H1 (cell line): ENCODE data around the gene RAB11FIP3. TPM values are rescaled to one million over a fixed set of nuclear protein-coding genes. Genes with fewer than 3 reads are reported as not detected.

Experiments
- CTCF ChIA-PET: fragments of 300-600 bp; sonication (Branson Sonifier 250); formaldehyde crosslinking; loops from one replicate; lab custom pipeline; 2021; ENCODE audit not compliant: partially characterized antibody; lab: Charles Lee
- POLR2A ChIA-PET: fragments of 300-600 bp; sonication (Branson Sonifier 250); formaldehyde crosslinking; loops from one replicate; lab custom pipeline; 2021; ENCODE audit warnings: inconsistent platforms; ENCODE audit not compliant: partially characterized antibody; lab: Charles Lee
- DNase-seq, 2 experiments: peaks; one replicate each; pipeline versions ENCODE4 v3.0.0 to v3.0.0-alpha.2; 2010 to 2022; ENCODE audit warnings: low spot score in 2 of 2, low read depth in 1 of 2, mixed read lengths in 1 of 2
- FAIRE-seq: peaks from 2 replicates; lab custom pipeline; 2011; peaks lifted over from hg19 to GRCh38; lab: Jason Lieb, UNC
- H2AFZ ChIP-seq: 2 replicates; pipeline ENCODE4 v1.8.1; 2012; ENCODE audit warnings: low read length, inconsistent platforms
- H2AK5ac ChIP-seq: 2 replicates; pipeline ENCODE4 v1.6.1; 2013; ENCODE audit warnings: low read depth, low read length
- H2BK120ac ChIP-seq: replicated peaks from 2 replicates; pipeline ENCODE3; 2013; ENCODE audit warnings: low read depth, low read length, inconsistent platforms
- H2BK12ac ChIP-seq: 2 replicates; pipeline ENCODE4 v1.6.1; 2013; ENCODE audit warnings: low read depth, low read length
- H2BK15ac ChIP-seq: 2 replicates; pipeline ENCODE4 v1.6.1; 2013; ENCODE audit warnings: low read length
- H2BK20ac ChIP-seq: 2 replicates; pipeline ENCODE4 v1.6.1; 2013; ENCODE audit warnings: low read length
- H2BK5ac ChIP-seq: 2 replicates; pipeline ENCODE4 v1.6.1; 2013; ENCODE audit warnings: low read depth, low read length
- H3K14ac ChIP-seq: 2 replicates; pipeline ENCODE4 v1.6.1; 2013; ENCODE audit warnings: inconsistent platforms; ENCODE audit not compliant: insufficient read length
- H3K18ac ChIP-seq: 2 replicates; pipeline ENCODE4 v1.6.1; 2013; ENCODE audit warnings: low read length; ENCODE audit errors: extremely low read depth
- H3K23ac ChIP-seq: 2 replicates; pipeline ENCODE4 v1.6.1; 2013; ENCODE audit warnings: inconsistent platforms; ENCODE audit not compliant: insufficient read length
- H3K23me2 ChIP-seq: 2 replicates; pipeline ENCODE4 v1.6.1; 2013; ENCODE audit warnings: low read depth, low read length
- H3K27ac ChIP-seq: 2 replicates; pipeline ENCODE4 v1.6.1; 2011; ENCODE audit warnings: low read depth, low read length, inconsistent platforms
- H3K27me3 ChIP-seq, 4 experiments: replicated peaks in 1 of 4; 1 replicate in 1 of 4; 2 replicates in 3 of 4; pipeline versions ENCODE4 v1.6.1 to v1.8.1; 2011 to 2013; ENCODE audit warnings: low read length in 3 of 4, mild to moderate bottlenecking in 3 of 4, inconsistent platforms in 2 of 4, mixed read lengths in 2 of 4, moderate library complexity in 1 of 4; ENCODE audit not compliant: control insufficient read depth in 3 of 4, insufficient read depth in 3 of 4; ENCODE audit errors: extremely low read depth in 1 of 4
- H3K36me3 ChIP-seq, 4 experiments: 2 replicates each; pipeline versions ENCODE4 v1.6.1 to v1.8.1; 2011 to 2013; ENCODE audit warnings: mild to moderate bottlenecking in 4 of 4, low read length in 3 of 4, moderate library complexity in 2 of 4, control low read depth in 1 of 4, inconsistent platforms in 1 of 4; ENCODE audit not compliant: insufficient read depth in 4 of 4, control insufficient read depth in 2 of 4
- H3K4ac ChIP-seq: replicated peaks from 2 replicates; pipeline ENCODE3; 2013; ENCODE audit warnings: low read length, low read depth, mixed read lengths, inconsistent platforms; ENCODE audit not compliant: insufficient read length
- H3K4me1 ChIP-seq, 4 experiments: replicated peaks in 1 of 4; 1 replicate in 1 of 4; 2 replicates in 3 of 4; pipeline versions ENCODE4 v1.6.1 to v1.8.1; 2011 to 2013; ENCODE audit warnings: low read length in 3 of 4, inconsistent platforms in 2 of 4, mixed read lengths in 1 of 4; ENCODE audit not compliant: insufficient read depth in 4 of 4, control insufficient read depth in 3 of 4
- H3K4me2 ChIP-seq, 2 experiments: 2 replicates each; pipeline versions ENCODE4 v1.6.1 to v1.8.1; 2011 to 2013; ENCODE audit warnings: low read depth in 2 of 2, low read length in 2 of 2, control low read depth in 1 of 2, inconsistent platforms in 1 of 2, mild to moderate bottlenecking in 1 of 2; ENCODE audit not compliant: insufficient read depth in 1 of 2
- H3K4me3 ChIP-seq, 4 experiments: fragments of 200-600, 300-600 bp in 1 of 4; sonication (generic), shearing (Covaris generic), sonication (Bioruptor Twin) in 1 of 4; 2 replicates each; pipeline versions ENCODE4 v1.5.1 to v1.8.1; 2011 to 2016; ENCODE audit warnings: low read length in 4 of 4, low read depth in 3 of 4, control low read depth in 2 of 4, inconsistent platforms in 2 of 4, mild to moderate bottlenecking in 2 of 4, mixed read lengths in 1 of 4, moderate library complexity in 1 of 4; ENCODE audit not compliant: insufficient read depth in 2 of 4; ENCODE audit errors: extremely low read depth in 1 of 4
- H3K56ac ChIP-seq: replicated peaks from 2 replicates; pipeline ENCODE3; 2013; ENCODE audit warnings: low read depth, mild to moderate bottlenecking, mixed read lengths, low read length, inconsistent platforms; ENCODE audit not compliant: insufficient read length
- H3K79me1 ChIP-seq: 2 replicates; pipeline ENCODE4 v1.6.1; 2013; ENCODE audit warnings: low read depth, low read length, control low read depth
- H3K79me2 ChIP-seq, 2 experiments: 2 replicates each; pipeline versions ENCODE4 v1.6.1 to v1.8.1; 2012 to 2013; ENCODE audit warnings: low read length in 2 of 2, mild to moderate bottlenecking in 2 of 2, inconsistent platforms in 1 of 2; ENCODE audit not compliant: insufficient read depth in 2 of 2, control insufficient read depth in 1 of 2
- H3K9ac ChIP-seq, 4 experiments: replicated peaks in 1 of 4; 1 replicate in 1 of 4; 2 replicates in 3 of 4; pipeline versions ENCODE4 v1.6.1 to v1.8.1; 2011 to 2013; ENCODE audit warnings: low read depth in 3 of 4, low read length in 3 of 4, control low read depth in 2 of 4, mild to moderate bottlenecking in 2 of 4, moderate library complexity in 2 of 4, inconsistent platforms in 1 of 4; ENCODE audit errors: extremely low read depth in 1 of 4
- H3K9me3 ChIP-seq, 2 experiments: 2 replicates each; pipeline versions ENCODE4 v1.6.1 to v1.8.1; 2012 to 2013; ENCODE audit warnings: mild to moderate bottlenecking in 2 of 2, moderate library complexity in 2 of 2, control low read depth in 1 of 2, inconsistent platforms in 1 of 2, low read depth in 1 of 2, low read length in 1 of 2, mixed read lengths in 1 of 2; ENCODE audit not compliant: insufficient read depth in 2 of 2
- H4K20me1 ChIP-seq, 2 experiments: replicated peaks in 1 of 2; 2 replicates each; pipeline versions ENCODE3 to v1.8.1; 2011 to 2013; ENCODE audit warnings: inconsistent platforms in 2 of 2, low read length in 2 of 2, mild to moderate bottlenecking in 1 of 2; ENCODE audit not compliant: insufficient read depth in 2 of 2, control insufficient read depth in 1 of 2
- H4K5ac ChIP-seq: 2 replicates; pipeline ENCODE4 v1.6.1; 2013; ENCODE audit warnings: low read length, low read depth, mixed read lengths, inconsistent platforms; ENCODE audit not compliant: insufficient read length
- H4K8ac ChIP-seq: 2 replicates; pipeline ENCODE4 v1.8.0; 2013; ENCODE audit warnings: mild to moderate bottlenecking, moderate library complexity, low read length, inconsistent platforms; ENCODE audit not compliant: insufficient read depth; ENCODE audit errors: extremely low read depth
- H4K91ac ChIP-seq: replicated peaks from 2 replicates; pipeline ENCODE3; 2013; ENCODE audit warnings: low read length, mixed read lengths, inconsistent platforms; ENCODE audit not compliant: insufficient read length
- ATF2 ChIP-seq: IDR thresholded peaks from 2 replicates; pipeline ENCODE4 v1.6.1; 2012; ENCODE audit warnings: low read length, inconsistent platforms
- BRCA1 ChIP-seq: IDR thresholded peaks from 2 replicates; pipeline ENCODE4 v1.6.1; 2012; ENCODE audit warnings: low read depth, low read length, improper control_type of control experiment
- CBX8 ChIP-seq: fragments of 300-800, 300-1000 bp; sonication (generic); IDR thresholded peaks from 2 replicates; pipeline ENCODE4 v1.7.1; 2016; ENCODE audit warnings: low read depth, low read length, borderline replicate concordance
- CHD1 ChIP-seq: IDR thresholded peaks from 2 replicates; pipeline ENCODE4 v1.6.1; 2012; ENCODE audit warnings: low read depth, low read length, improper control_type of control experiment
- CREB1 ChIP-seq: IDR thresholded peaks from 2 replicates; pipeline ENCODE4 v1.6.1; 2012; ENCODE audit warnings: inconsistent platforms
- GABPA ChIP-seq: IDR thresholded peaks from 2 replicates; pipeline ENCODE4 v1.6.1; 2011; ENCODE audit warnings: mild to moderate bottlenecking, low read length, moderate library complexity, borderline replicate concordance; ENCODE audit not compliant: insufficient read depth
- JUND ChIP-seq: IDR thresholded peaks from 2 replicates; pipeline ENCODE4 v1.6.1; 2011; ENCODE audit warnings: mild to moderate bottlenecking, improper control_type of control experiment, low read length
- POLR2A ChIP-seq, 2 experiments: IDR thresholded peaks; 1 replicate in 1 of 2; 2 replicates in 1 of 2; pipeline ENCODE4 v1.6.1; 2011; ENCODE audit warnings: low read depth in 2 of 2, low read length in 2 of 2, mild to moderate bottlenecking in 2 of 2; ENCODE audit errors: control extremely low read depth in 1 of 2
- RBBP5 ChIP-seq: IDR thresholded peaks from 2 replicates; pipeline ENCODE4 v1.7.1; 2012; ENCODE audit warnings: low read depth, mild to moderate bottlenecking, inconsistent platforms, low read length, moderate library complexity, borderline replicate concordance
- RFX5 ChIP-seq: IDR thresholded peaks from 2 replicates; pipeline ENCODE4 v1.6.1; 2011; ENCODE audit warnings: low read depth, low read length, improper control_type of control experiment, borderline replicate concordance
- TEAD4 ChIP-seq: IDR thresholded peaks from 2 replicates; pipeline ENCODE4 v1.6.1; 2012; ENCODE audit warnings: low read depth, low read length, inconsistent platforms, mixed read lengths
- WGBS, 2 experiments: shearing (Covaris generic) in 1 of 2; methylation state at CpG; one replicate each; pipeline versions ENCODE4 v1.1.6 to v1.1.7; 2013 to 2015; ENCODE audit warnings: low lambda C conversion rate in 2 of 2, mixed read lengths in 2 of 2, inconsistent platforms in 1 of 2, low coverage in 1 of 2, missing lambda C conversion rate in 1 of 2; ENCODE audit not compliant: insufficient replicate concordance in 2 of 2, insufficient coverage in 1 of 2, insufficient read length in 1 of 2; ENCODE audit errors: extremely low coverage in 1 of 2, missing lambda C conversion rate in 1 of 2; 5-methylcytosine and 5-hydroxymethylcytosine counted together
- polyA plus RNA-seq, 7 experiments: library from polyadenylated mRNA; depleted of rRNA in 3 of 7; stranded (reverse) in 5 of 7; unstranded in 2 of 7; fragments of >200 nt in 5 of 7; fragments of 200-250 nt in 2 of 7; gene quantifications; 1 replicate in 5 of 7; 2 replicates in 1 of 7; 4 replicates in 1 of 7; pipeline versions ENCODE4 v1.2.1 to v1.2.3, GENCODE V29; 2011 to 2013; ENCODE audit warnings: missing spikeins in 2 of 7, mixed read lengths in 2 of 7
- total RNA-seq: library from RNA; stranded (reverse); fragmentation: NEBNext Ultra II Directional; extraction: Animal tissue kit (Norgen Biotek cat#: 25700); gene quantifications from 2 replicates; pipeline ENCODE4 v1.2.1, GENCODE V29; 2021

RAB11FIP3 gene
- total and polyA plus RNA-seq, 2 of the 8 experiments (the other 6 are each of a cell fraction or from before 2014, with no cell fraction given) = 9.3 to 35.2 TPM

- Histone ChIP-seq H2BK15ac (no peak overlapping the region), H3K4me3 (no peak overlapping the region), H2BK120ac (no peak overlapping the region), H2BK5ac (peak overlapping the region; percentile 24; the same call in 1 of the 2 replicates), H3K4ac (no peak overlapping the region), H3K27ac (no peak overlapping the region), H2AK5ac (no peak overlapping the region), H3K14ac (no peak overlapping the region), H3K23ac (no peak overlapping the region), H3K79me1 (no peaks in the 10 kb centered on the region), H3K18ac (no peak overlapping the region), H3K56ac (no peak overlapping the region), H4K20me1 (no peaks in the 10 kb centered on the region), H4K91ac (no peak overlapping the region), H2AFZ (no peak overlapping the region), H3K4me1 (no peaks in the 10 kb centered on the region; a peak in 1 of 7 replicates), H3K79me2 (no peaks in the 10 kb centered on the region), H4K8ac (no peak overlapping the region), H4K5ac (no peak overlapping the region), H3K27me3 (no peaks in the 10 kb centered on the region), H3K9me3 (no peaks in the 10 kb centered on the region), H3K23me2 (no peaks in the 10 kb centered on the region), H2BK12ac (no peak overlapping the region), H3K4me2 (no peak overlapping the region), H3K36me3 (no peaks in the 10 kb centered on the region), H3K9ac (no peak overlapping the region), H2BK20ac (no peak overlapping the region)
- POLR2A ChIA-PET = interaction anchor here (1.0 to 1.3 kb wide), 3 partner anchors 12 to 71 kb away, joined by 3 to 4 read pairs (median 3); no protein-coding TSS in a partner anchor
- FAIRE-seq (no peak), DNase-seq (no peak)
- 95% methylated on average over 22 of the region's 22 CpGs; no CpG with 5 or more reads in 1 of the 2 experiments for WGBS, 2 experiments
- CTCF ChIA-PET = interaction anchor here (0.7 to 2.9 kb wide), 7 partner anchors 12 to 829 kb away, joined by 3 to 19 read pairs (median 4); no protein-coding TSS in a partner anchor
- TF ChIP-seq GABPA (no peak), RFX5 (no peak), BRCA1 (no peak), CBX8 (no peak), ATF2 (no peak), CREB1 (no peak), RBBP5 (no peak), JUND (no peak), TEAD4 (no peak), CHD1 (no peak), POLR2A (IDR thresholded peaks at IDR 0.05; ENCODE audit: control extremely low read depth in 1 of 2, low read depth in 2 of 2, low read length in 2 of 2) (no peak)
These were observed 76.9 kb downstream of the RAB11FIP3 start for GRCh38 chr16:502179-502943.
